OCI-LY7 (cell line): Measurements from ENCODE around the gene EMILIN1. TPM values are rescaled to one million over a fixed set of nuclear protein-coding genes. Genes with fewer than 3 reads are reported as not detected.

Source experiments
- BruUV-seq: library from RNA; stranded (reverse); fragments of 400-500 nt; replicated peaks from 2 replicates; lab custom pipeline; 2021; lab: Mats Ljungman, UMichigan
- CTCF ChIA-PET: fragments of 300-600 bp; sonication (Branson Sonifier 250); formaldehyde crosslinking; loops from one replicate; lab custom pipeline; 2022; ENCODE audit warnings: antibody characterized with exemption; ENCODE audit not compliant: unreplicated experiment; lab: Charles Lee
- POLR2A ChIA-PET: fragments of 300-600 bp; sonication (Branson Sonifier 250); formaldehyde crosslinking; loops from one replicate; lab custom pipeline; 2022; ENCODE audit warnings: antibody characterized with exemption; lab: Charles Lee
- DNase-seq: peaks from one replicate; pipeline ENCODE4 v3.0.0-alpha.2; 2015; ENCODE audit warnings: low spot score
- H2AFZ ChIP-seq: fragments of 200-600 bp; sonication (generic), shearing (Covaris generic); 2 replicates; pipeline ENCODE4 v1.6.1; 2014; ENCODE audit warnings: mild to moderate bottlenecking, antibody characterized with exemption, low read length, moderate library complexity
- H3K27ac ChIP-seq: fragments of 200-600 bp; sonication (generic); 2 replicates; pipeline ENCODE4 v1.5.1; 2014; ENCODE audit warnings: mixed run types, low read depth, mild to moderate bottlenecking, moderate library complexity, low read length, inconsistent platforms; ENCODE audit not compliant: poor library complexity, severe bottlenecking
- H3K36me3 ChIP-seq: fragments of 200-600 bp; sonication (generic); 2 replicates; pipeline ENCODE4 v1.6.1; 2014; ENCODE audit warnings: mild to moderate bottlenecking, antibody characterized with exemption, low read length, moderate library complexity, mixed read lengths; ENCODE audit not compliant: insufficient read depth
- H3K4me1 ChIP-seq: fragments of 200-600 bp; sonication (generic); 2 replicates; pipeline ENCODE4 v1.5.1; 2014; ENCODE audit warnings: mild to moderate bottlenecking, low read length; ENCODE audit not compliant: insufficient read depth, poor library complexity, severe bottlenecking
- H3K4me2 ChIP-seq: fragments of 200-600 bp; sonication (generic); 2 replicates; pipeline ENCODE4 v1.6.1; 2014; ENCODE audit warnings: mild to moderate bottlenecking, low read length
- H3K4me3 ChIP-seq: fragments of 200-600 bp; sonication (generic); 2 replicates; pipeline ENCODE4 v1.5.1; 2014; ENCODE audit warnings: mild to moderate bottlenecking, low read depth, low read length; ENCODE audit not compliant: poor library complexity, severe bottlenecking
- H3K79me2 ChIP-seq: fragments of 200-600 bp; sonication (generic); 2 replicates; pipeline ENCODE4 v1.6.1; 2016; ENCODE audit warnings: low read depth, mild to moderate bottlenecking, low read length, moderate library complexity, mixed read lengths; ENCODE audit not compliant: insufficient read depth
- H3K9me2 ChIP-seq: fragments of 200-600 bp; sonication (generic); 2 replicates; pipeline ENCODE4 v1.6.1; 2016; ENCODE audit warnings: mild to moderate bottlenecking, low read length, mixed read lengths; ENCODE audit not compliant: insufficient read depth
- H3K9me3 ChIP-seq: fragments of 200-600 bp; sonication (generic); 2 replicates; pipeline ENCODE4 v1.6.1; 2014; ENCODE audit warnings: mild to moderate bottlenecking, mixed run types, low read length, mixed read lengths
- H4K20me1 ChIP-seq: fragments of 200-600 bp; sonication (generic); 2 replicates; pipeline ENCODE4 v1.6.1; 2014; ENCODE audit warnings: mild to moderate bottlenecking, antibody characterized with exemption, low read length, moderate library complexity, mixed read lengths; ENCODE audit not compliant: insufficient read depth
- CTCF ChIP-seq: fragments of 200-600 bp; sonication (generic); conservative IDR thresholded peaks from 2 replicates; pipeline ENCODE4 v1.5.1; 2014; ENCODE audit warnings: mild to moderate bottlenecking, antibody characterized with exemption, low read length, moderate library complexity, mixed read lengths
- EZH2phosphoT487 ChIP-seq: fragments of 200-600 bp; sonication (generic); IDR thresholded peaks from 2 replicates; pipeline ENCODE4 v1.6.1; 2018; ENCODE audit warnings: low read depth, borderline replicate concordance, mild to moderate bottlenecking, mixed run types, antibody characterized with exemption, low read length, moderate library complexity, mixed read lengths
- intact Hi-C: fragments of 100-400 bp; cut with micrococcal nuclease; formaldehyde crosslinking; loops from one replicate; pipeline ENCODE4 v1.10.0; 2022; ENCODE audit not compliant: unreplicated experiment
- total RNA-seq, 2 experiments: library from RNA; depleted of rRNA in 1 of 2; stranded (reverse); fragments of >200 nt in 1 of 2; shearing (Covaris generic) in 1 of 2; gene quantifications; 2 replicates each; pipeline ENCODE4 v1.2.3, GENCODE V29; 2014 to 2022

The EMILIN1 gene
- total RNA-seq, 2 experiments from 2014 or later: 2.2 to 2.7 TPM

- intact Hi-C loops: loop anchor here (1.0 to 2.0 kb wide), 5 partner anchors 15 to 126 kb away; partner anchors contain the start of genes AGBL5, ATRAID, OST4 and SLC5A6
- peak overlapping the region; percentile 73 for H3K4me3 ChIP-seq
- no peaks in the 10 kb centered on the region for H4K20me1 ChIP-seq
- no peaks in the 10 kb centered on the region for H3K9me2 ChIP-seq
- peaks cover 46% of the 10 kb centered on the region for H3K4me1 ChIP-seq
- no peaks in the 10 kb centered on the region for H3K79me2 ChIP-seq
- POLR2A ChIA-PET: interaction anchor here (1.1 to 2.0 kb wide), 3 partner anchors 10 to 43 kb away, joined by 3 to 9 read pairs (median 8); no protein-coding TSS in a partner anchor
- no TSS peak for BruUV-seq
- TF ChIP-seq EZH2phosphoT487 (no peak), CTCF (peak; percentile 79)
- H3K36me3 ChIP-seq: no peaks in the 10 kb centered on the region
- peak overlapping the region; percentile 88 for H2AFZ ChIP-seq
- DNase-seq: peak; percentile 97
- H3K27ac ChIP-seq: peak overlapping the region; percentile 38
- CTCF ChIA-PET: interaction anchor here (0.6 to 0.9 kb wide), 2 partner anchors 45 to 217 kb away, joined by 3 read pairs; no protein-coding TSS in a partner anchor
- H3K9me3 ChIP-seq: no peaks in the 10 kb centered on the region
- peak overlapping the region; percentile 98 for H3K4me2 ChIP-seq
Observed at GRCh38 chr2:27086090-27086723, 7.8 kb downstream of the EMILIN1 start.

- DNase-seq: no peak
- CTCF ChIA-PET: interaction anchor here (0.6 to 1.5 kb wide), 6 partner anchors 9 to 216 kb away, joined by 3 to 5 read pairs (median 3); no protein-coding TSS in a partner anchor
- TF ChIP-seq EZH2phosphoT487 (no peak), CTCF (no peak; the same call in 1 of the 2 replicates)
- peak within 1 kb of the TSS; percentile 88 for H2AFZ ChIP-seq
- POLR2A ChIA-PET: interaction anchor here (0.7 to 2.0 kb wide), 9 partner anchors 9 to 216 kb away, joined by 3 to 9 read pairs (median 4); partner anchors contain the start of gene AGBL5
- H3K4me3 ChIP-seq: peak within 1 kb of the TSS; percentile 73
- TSS peak; percentile 67 for BruUV-seq
- H3K79me2 ChIP-seq: no peaks in the 10 kb centered on the region
- peaks cover 39% of the 10 kb centered on the region for H3K4me1 ChIP-seq
- peak within 1 kb of the TSS; percentile 99 for H3K4me2 ChIP-seq
- no peaks in the 10 kb centered on the region for H3K36me3 ChIP-seq
- H3K9me2 ChIP-seq: no peaks in the 10 kb centered on the region
- H3K9me3 ChIP-seq: no peaks in the 10 kb centered on the region
- peak within 1 kb of the TSS; percentile 38 for H3K27ac ChIP-seq
- H4K20me1 ChIP-seq: no peaks in the 10 kb centered on the region
- intact Hi-C loops: loop anchor here (1.0 to 2.0 kb wide), 5 partner anchors 16 to 126 kb away; partner anchors contain the start of genes AGBL5, ATRAID, OST4 and SLC5A6
Observed at GRCh38 chr2:27086724-27087593, 8.5 kb downstream of the EMILIN1 start, which contains the start of gene KHK. Gene KHK (plus strand): TSS chr2:27086772. CDS start chr2:27087260, 488 bp downstream.
